ENCODE measurements around the gene KCNF1. TPM values are rescaled to one million over a fixed set of nuclear protein-coding genes. Genes with fewer than 3 reads are reported as not detected.
A peak's percentile ranks its signal among the peaks of the same experiment; 100 is the strongest.

Gene KCNF1
- total RNA-seq, 4 donors from 2014 or later = not detected

- TF ChIP-seq POLR2A (IDR thresholded peaks at IDR 0.05) = no peak
- TF ChIP-seq EP300 (IDR thresholded peaks at IDR 0.05) = no peak
- TF ChIP-seq CTCF (IDR thresholded peaks at IDR 0.05) = no peak
- TF ChIP-seq POLR2AphosphoS5 (IDR thresholded peaks at IDR 0.05) = no peak
- WGBS = 93% methylated on average over 4 of the region's 4 CpGs
Measured at GRCh38 chr2:10897956-10898355, 13.8 kb upstream of the KCNF1 start.

GRCh38 chr2:10900216-10901109, 11.3 kb upstream of the KCNF1 start:
- DNase-seq (ENCODE audit: low spot score in 2 of 2) = no peak

More at GRCh38 chr2:10897956-10898355, 13.8 kb upstream of the KCNF1 start:
- DNase-seq (ENCODE audit: low spot score in 2 of 2) = no peak
- Histone ChIP-seq H3K4me1 (no peaks in the 10 kb centered on the region), H3K36me3 (no peaks in the 10 kb centered on the region), H3K9me3 (no peaks in the 10 kb centered on the region), H3K4me3 (no peak overlapping the region), H3K27ac (no peak overlapping the region), H3K27me3 (peaks cover 2% of the 10 kb centered on the region)

GRCh38 chr2:10901160-10901939, 10.4 kb upstream of the KCNF1 start:
- H3K9me3 ChIP-seq = no peaks in the 10 kb centered on the region
- no peak overlapping the region for H3K4me3 ChIP-seq
- H3K4me1 ChIP-seq = no peaks in the 10 kb centered on the region
- H3K27me3 ChIP-seq = no peaks in the 10 kb centered on the region
- no peak overlapping the region for H3K27ac ChIP-seq
- no peaks in the 10 kb centered on the region for H3K36me3 ChIP-seq
- DNase-seq (ENCODE audit: low spot score in 2 of 2) = no peak
- no peak for TF ChIP-seq EP300 (IDR thresholded peaks at IDR 0.05)
- TF ChIP-seq POLR2AphosphoS5 (IDR thresholded peaks at IDR 0.05) = peak in 1 of 3 donors; percentile 23
- WGBS = 51% methylated on average over 12 of the region's 12 CpGs

More at GRCh38 chr2:10900216-10901109, 11.3 kb upstream of the KCNF1 start:
- WGBS = 88% methylated on average over 10 of the region's 10 CpGs
- Histone ChIP-seq H3K27ac (no peak overlapping the region), H3K4me1 (no peaks in the 10 kb centered on the region), H3K9me3 (no peaks in the 10 kb centered on the region), H3K4me3 (no peak overlapping the region), H3K36me3 (no peaks in the 10 kb centered on the region), H3K27me3 (no peaks in the 10 kb centered on the region)
- TF ChIP-seq POLR2A (IDR thresholded peaks at IDR 0.05) (no peak), EP300 (IDR thresholded peaks at IDR 0.05) (no peak)

- Histone ChIP-seq H3K27ac (no peak overlapping the region), H3K4me3 (no peak overlapping the region), H3K9me3 (no peaks in the 10 kb centered on the region), H3K36me3 (no peaks in the 10 kb centered on the region), H3K27me3 (no peaks in the 10 kb centered on the region), H3K4me1 (no peaks in the 10 kb centered on the region)
- WGBS = 53% methylated on average over 2 of the region's 2 CpGs
- DNase-seq (ENCODE audit: low spot score in 2 of 2) = no peak
- TF ChIP-seq CTCF (IDR thresholded peaks at IDR 0.05) (no peak), EP300 (IDR thresholded peaks at IDR 0.05) (no peak), POLR2A (IDR thresholded peaks at IDR 0.05) (no peak), POLR2AphosphoS5 (IDR thresholded peaks at IDR 0.05) (no peak)
Measured at GRCh38 chr2:10903861-10904210, 7.9 kb upstream of the KCNF1 start.

GRCh38 chr2:10904455-10904854, 7.3 kb upstream of the KCNF1 start:
- H3K4me1 ChIP-seq = no peaks in the 10 kb centered on the region
- no peak for DNase-seq (ENCODE audit: low spot score in 2 of 2)
- H3K27me3 ChIP-seq = no peaks in the 10 kb centered on the region
- no peak overlapping the region for H3K4me3 ChIP-seq
- no peak for TF ChIP-seq POLR2A (IDR thresholded peaks at IDR 0.05)
- TF ChIP-seq EP300 (IDR thresholded peaks at IDR 0.05) = no peak
- no peak for TF ChIP-seq CTCF (IDR thresholded peaks at IDR 0.05)
- no peak for TF ChIP-seq POLR2AphosphoS5 (IDR thresholded peaks at IDR 0.05)
- no peak overlapping the region for H3K27ac ChIP-seq
- H3K36me3 ChIP-seq = no peaks in the 10 kb centered on the region
- WGBS = 87% methylated on average over 6 of the region's 6 CpGs
- no peaks in the 10 kb centered on the region for H3K9me3 ChIP-seq
